HG02840 (cell line): ENCODE results near the gene NMRK2.
"Not testable (repeated sequence)": the region's sequence is repeated elsewhere in the genome, so short reads cannot be mapped to it uniquely, and the experiment has no call there.

Experiments used
- ATAC-seq: cut with Tn5 transposase; IDR thresholded peaks from one replicate; pipeline ENCODE4 v1.9.1; 2021; ENCODE audit warnings: mild to moderate bottlenecking, moderate library complexity, moderate number of reproducible peaks; ENCODE audit not compliant: unreplicated experiment, low FRiP score

NMRK2 gene

GRCh38 chr19:3936506-3937442 is 3.9 kb downstream of the NMRK2 start:
- ATAC-seq: no peak

- not testable (repeated sequence) for ATAC-seq
Measured at GRCh38 chr19:3938300-3938950, 5.6 kb downstream of the NMRK2 start.

GRCh38 chr19:3942790-3943409 is 10.0 kb downstream of the NMRK2 start:
- ATAC-seq: no peak

- ATAC-seq: no peak
Measured at GRCh38 chr19:3944018-3944721, 11.3 kb downstream of the NMRK2 start.

- ATAC-seq: no peak
Measured at GRCh38 chr19:3945838-3946237, 13.0 kb downstream of the NMRK2 start.

GRCh38 chr19:3947316-3947933 is 14.6 kb downstream of the NMRK2 start:
- ATAC-seq: not testable (repeated sequence)

- no peak for ATAC-seq
Measured at GRCh38 chr19:3949294-3949693, 16.4 kb downstream of the NMRK2 start.

- ATAC-seq: no peak
Measured at GRCh38 chr19:3949997-3950859, 17.4 kb downstream of the NMRK2 start.

GRCh38 chr19:3950871-3951861 is 18.3 kb downstream of the NMRK2 start:
- no peak for ATAC-seq

- ATAC-seq: not testable (repeated sequence)
Measured at GRCh38 chr19:3952755-3953276, 19.9 kb downstream of the NMRK2 start.

- ATAC-seq: no peak
Measured at GRCh38 chr19:3954107-3954506, 21.2 kb downstream of the NMRK2 start.

GRCh38 chr19:3955276-3955675 is 22.4 kb downstream of the NMRK2 start:
- not testable (repeated sequence) for ATAC-seq

- ATAC-seq: no peak
Measured at GRCh38 chr19:3955688-3956087, 22.8 kb downstream of the NMRK2 start.

- ATAC-seq: no peak
Measured at GRCh38 chr19:3958836-3959765, 26.2 kb downstream of the NMRK2 start.

GRCh38 chr19:3959766-3960131 is 26.9 kb downstream of the NMRK2 start:
- no peak for ATAC-seq

GRCh38 chr19:3961007-3961406 is 28.1 kb downstream of the NMRK2 start:
- no peak for ATAC-seq
